Gastrocnemius medialis (tissue), 4 donors: ENCODE results near the gene ELF2.

Experiments used
- CTCF ChIP-seq, 5 experiments: fragments of 450-650 bp in 3 of 5; fragments of 200-600 bp in 2 of 5; sonication (generic) in 2 of 5; IDR thresholded peaks in 4 of 5; conservative IDR thresholded peaks in 1 of 5; 1 replicate in 4 of 5; 2 replicates in 1 of 5; pipeline ENCODE4 v1.5.1; 2016 to 2019; ENCODE audit warnings: antibody characterized with exemption in 5 of 5, mild to moderate bottlenecking in 3 of 5, moderate library complexity in 3 of 5
- POLR2A ChIP-seq, 2 donors: fragments of 450-650 bp; IDR thresholded peaks; one replicate each; pipeline ENCODE4 v1.6.1; 2017; ENCODE audit warnings: antibody characterized with exemption in 2 of 2, mild to moderate bottlenecking in 2 of 2, moderate library complexity in 2 of 2

GRCh38 chr4:139196462-139196861 lies 19.4 kb upstream of the ELF2 start:
- TF ChIP-seq CTCF (IDR thresholded peaks at IDR 0.05 in 4 of 5, conservative IDR thresholded peaks at IDR 0.05 in 1 of 5), result no peak
- no peak for TF ChIP-seq POLR2A (IDR thresholded peaks at IDR 0.05)
